DND-41 (cell line): ENCODE measurements around the gene RNASE12.

Experiments
- ATAC-seq: fragments of 200-7000 bp; cut with Tn5 transposase; 3 replicates; pipeline ENCODE4 v1.9.1; 2021; ENCODE audit warnings: low read depth; ENCODE audit not compliant: insufficient read depth
- DNase-seq: peaks from one replicate; pipeline ENCODE4 v3.0.0-alpha.2; 2020
- H2AFZ ChIP-seq: 2 replicates; pipeline ENCODE4 v1.6.0; 2012; ENCODE audit warnings: low read depth, low read length
- H3K27ac ChIP-seq: 2 replicates; pipeline ENCODE4 v1.5.1; 2012; ENCODE audit warnings: low read length, inconsistent platforms
- H3K27me3 ChIP-seq: fragments of 200-600 bp; sonication (generic); 2 replicates; pipeline ENCODE4 v1.6.0; 2012; ENCODE audit warnings: low read length, mild to moderate bottlenecking, inconsistent platforms; ENCODE audit not compliant: insufficient read depth, poor library complexity
- H3K36me3 ChIP-seq: 2 replicates; pipeline ENCODE4 v1.5.1; 2012; ENCODE audit warnings: low read length, inconsistent platforms; ENCODE audit not compliant: insufficient read depth
- H3K4me1 ChIP-seq: 2 replicates; pipeline ENCODE4 v1.5.1; 2012; ENCODE audit warnings: mild to moderate bottlenecking, low read length; ENCODE audit not compliant: insufficient read depth
- H3K4me2 ChIP-seq: 2 replicates; pipeline ENCODE4 v1.6.0; 2012; ENCODE audit warnings: mild to moderate bottlenecking, moderate library complexity, low read length, inconsistent platforms; ENCODE audit not compliant: insufficient read depth
- H3K4me3 ChIP-seq, 2 experiments: fragments of 200-600 bp in 1 of 2; shearing (Covaris generic) in 1 of 2; 2 replicates each; pipeline ENCODE4 v1.5.1; 2012 to 2016; ENCODE audit warnings: inconsistent platforms in 2 of 2, low read length in 2 of 2, mild to moderate bottlenecking in 2 of 2, low read depth in 1 of 2, moderate library complexity in 1 of 2
- H3K79me2 ChIP-seq: 2 replicates; pipeline ENCODE4 v1.6.0; 2012; ENCODE audit warnings: low read length, inconsistent platforms; ENCODE audit not compliant: insufficient read depth
- H3K9ac ChIP-seq: 2 replicates; pipeline ENCODE4 v1.6.0; 2012; ENCODE audit warnings: low read depth, mild to moderate bottlenecking, inconsistent platforms, low read length, moderate library complexity
- H3K9me3 ChIP-seq: 2 replicates; pipeline ENCODE4 v1.5.1; 2012; ENCODE audit warnings: low read length, moderate library complexity, mild to moderate bottlenecking, inconsistent platforms; ENCODE audit not compliant: insufficient read depth, severe bottlenecking
- H4K20me1 ChIP-seq: 2 replicates; pipeline ENCODE4 v1.6.0; 2012; ENCODE audit warnings: low read length; ENCODE audit not compliant: insufficient read depth
- EZH2 ChIP-seq: IDR thresholded peaks from 3 replicates; pipeline ENCODE4 v1.6.1; 2012; ENCODE audit warnings: borderline replicate concordance, low read depth, mild to moderate bottlenecking, moderate library complexity, low read length, inconsistent platforms; ENCODE audit not compliant: severe bottlenecking
- TF ChIP-seq, protein P1 (sequence below): IDR thresholded peaks from 2 replicates; pipeline ENCODE4 v1.5.1; 2012; ENCODE audit warnings: borderline replicate concordance, low read length, moderate library complexity, mild to moderate bottlenecking; ENCODE audit not compliant: poor library complexity, severe bottlenecking; ENCODE audit errors: extremely low read depth

RNASE12 gene

GRCh38 chr14:20592574-20592973 is 1.4 kb upstream of the RNASE12 start:
- H4K20me1 ChIP-seq, result no peaks in the 10 kb centered on the region
- H3K9me3 ChIP-seq, result no peaks in the 10 kb centered on the region
- H3K4me1 ChIP-seq, result peaks cover 8% of the 10 kb centered on the region; the same call in 1 of the 2 replicates
- ATAC-seq, result no peak
- no peak overlapping the region for H3K9ac ChIP-seq
- H3K4me3 ChIP-seq, result no peak overlapping the region
- no peaks in the 10 kb centered on the region for H3K36me3 ChIP-seq
- H3K27ac ChIP-seq, result no peak overlapping the region
- H2AFZ ChIP-seq, result no peak overlapping the region
- DNase-seq, result no peak
- TF ChIP-seq EZH2, result no peak
- TF ChIP-seq, protein P1, sequence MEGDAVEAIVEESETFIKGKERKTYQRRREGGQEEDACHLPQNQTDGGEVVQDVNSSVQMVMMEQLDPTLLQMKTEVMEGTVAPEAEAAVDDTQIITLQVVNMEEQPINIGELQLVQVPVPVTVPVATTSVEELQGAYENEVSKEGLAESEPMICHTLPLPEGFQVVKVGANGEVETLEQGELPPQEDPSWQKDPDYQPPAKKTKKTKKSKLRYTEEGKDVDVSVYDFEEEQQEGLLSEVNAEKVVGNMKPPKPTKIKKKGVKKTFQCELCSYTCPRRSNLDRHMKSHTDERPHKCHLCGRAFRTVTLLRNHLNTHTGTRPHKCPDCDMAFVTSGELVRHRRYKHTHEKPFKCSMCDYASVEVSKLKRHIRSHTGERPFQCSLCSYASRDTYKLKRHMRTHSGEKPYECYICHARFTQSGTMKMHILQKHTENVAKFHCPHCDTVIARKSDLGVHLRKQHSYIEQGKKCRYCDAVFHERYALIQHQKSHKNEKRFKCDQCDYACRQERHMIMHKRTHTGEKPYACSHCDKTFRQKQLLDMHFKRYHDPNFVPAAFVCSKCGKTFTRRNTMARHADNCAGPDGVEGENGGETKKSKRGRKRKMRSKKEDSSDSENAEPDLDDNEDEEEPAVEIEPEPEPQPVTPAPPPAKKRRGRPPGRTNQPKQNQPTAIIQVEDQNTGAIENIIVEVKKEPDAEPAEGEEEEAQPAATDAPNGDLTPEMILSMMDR, result no peak
- H3K79me2 ChIP-seq, result no peaks in the 10 kb centered on the region
- H3K27me3 ChIP-seq, result peaks cover 8% of the 10 kb centered on the region
- H3K4me2 ChIP-seq, result no peak overlapping the region

DNA sequence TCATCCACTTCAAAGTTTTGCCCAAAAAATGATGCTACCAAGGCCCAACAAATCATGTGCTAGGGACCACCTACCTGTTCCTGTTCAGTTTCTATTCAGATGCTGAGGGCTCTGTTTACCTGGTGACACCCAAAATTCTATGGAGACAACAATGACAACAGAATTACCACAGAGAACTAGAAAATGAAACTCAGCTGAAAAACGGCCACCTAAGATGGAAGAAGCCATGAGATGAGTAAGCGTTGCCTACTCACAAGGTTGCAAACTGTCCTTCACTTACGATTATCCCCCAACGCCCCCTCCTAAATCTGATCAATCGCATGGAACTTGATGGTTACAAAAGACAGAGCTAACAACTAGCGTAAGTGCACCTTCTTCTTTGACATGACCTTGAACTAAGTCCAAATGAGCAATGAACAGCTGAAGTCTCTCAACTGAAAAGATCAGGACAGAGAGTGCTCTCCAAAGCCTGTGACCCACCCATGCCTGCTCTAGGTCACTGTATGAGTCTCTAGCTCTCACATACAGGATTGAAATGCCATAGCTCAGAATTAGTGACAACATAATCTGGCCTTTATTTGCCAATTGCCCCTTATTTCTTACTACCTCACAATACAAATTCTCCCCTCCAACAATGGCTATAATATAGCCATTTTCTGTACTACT is 3.6 kb downstream of the RNASE12 start, which contains the start of gene RNASE11:
Gene RNASE11, minus strand, starts transcription at position 513 of the 666 bp plus-strand sequence.
- no peak within 1 kb of the TSS for H2AFZ ChIP-seq
- ATAC-seq (no peak), DNase-seq (no peak)
- H4K20me1 ChIP-seq, result no peaks in the 10 kb centered on the region
- no peaks in the 10 kb centered on the region for H3K9me3 ChIP-seq
- H3K4me1 ChIP-seq, result peaks cover 5% of the 10 kb centered on the region; the same call in 1 of the 2 replicates
- no peak within 1 kb of the TSS for H3K4me2 ChIP-seq
- no peaks in the 10 kb centered on the region for H3K79me2 ChIP-seq
- no peak within 1 kb of the TSS for H3K4me3 ChIP-seq
- H3K27me3 ChIP-seq, result peaks cover 17% of the 10 kb centered on the region
- H3K27ac ChIP-seq, result no peak within 1 kb of the TSS
- H3K9ac ChIP-seq, result no peak within 1 kb of the TSS
- TF ChIP-seq, protein P1, result no peak
- TF ChIP-seq EZH2, result no peak
- H3K36me3 ChIP-seq, result no peaks in the 10 kb centered on the region

GRCh38 chr14:20583908-20584307 is 7.3 kb downstream of the RNASE12 start:
- ATAC-seq (no peak), DNase-seq (no peak)
- H3K9ac ChIP-seq, result no peak overlapping the region
- no peaks in the 10 kb centered on the region for H3K4me1 ChIP-seq
- H3K27ac ChIP-seq, result no peak overlapping the region
- no peaks in the 10 kb centered on the region for H3K9me3 ChIP-seq
- H3K4me3 ChIP-seq, result no peak overlapping the region
- H3K79me2 ChIP-seq, result no peaks in the 10 kb centered on the region
- H2AFZ ChIP-seq, result no peak overlapping the region
- H3K36me3 ChIP-seq, result no peaks in the 10 kb centered on the region
- no peak overlapping the region for H3K4me2 ChIP-seq
- peaks cover 20% of the 10 kb centered on the region for H3K27me3 ChIP-seq
- H4K20me1 ChIP-seq, result no peaks in the 10 kb centered on the region
- TF ChIP-seq, protein P1, result no peak
- no peak for TF ChIP-seq EZH2

GRCh38 chr14:20583142-20583541 is 8.0 kb downstream of the RNASE12 start:
- DNase-seq (no peak), ATAC-seq (no peak)
- no peaks in the 10 kb centered on the region for H3K9me3 ChIP-seq
- no peak for TF ChIP-seq EZH2
- TF ChIP-seq, protein P1, result no peak
- peaks cover 20% of the 10 kb centered on the region for H3K27me3 ChIP-seq
- H3K9ac ChIP-seq, result no peak overlapping the region
- no peak overlapping the region for H3K27ac ChIP-seq
- H2AFZ ChIP-seq, result no peak overlapping the region
- no peak overlapping the region for H3K4me3 ChIP-seq
- no peaks in the 10 kb centered on the region for H3K4me1 ChIP-seq
- H4K20me1 ChIP-seq, result no peaks in the 10 kb centered on the region
- H3K79me2 ChIP-seq, result no peaks in the 10 kb centered on the region
- H3K36me3 ChIP-seq, result no peaks in the 10 kb centered on the region
- H3K4me2 ChIP-seq, result no peak overlapping the region
